Tibial nerve (tissue), 4 donors: ENCODE data around the gene VRK1. TPM values are rescaled to one million over a fixed set of nuclear protein-coding genes. Genes with fewer than 3 reads are reported as not detected.

Experiments
- DNase-seq, 2 donors: peaks; one replicate each; pipeline ENCODE4 v3.0.0-alpha.2; 2019; ENCODE audit warnings: low spot score in 2 of 2
- H3K27ac ChIP-seq, 4 donors: fragments of 200-600 bp; sonication (generic) in 3 of 4; one replicate each; pipeline ENCODE4 v1.5.1; 2017 to 2019; ENCODE audit warnings: mild to moderate bottlenecking in 1 of 4
- H3K27me3 ChIP-seq, 2 donors: fragments of 200-600 bp; sonication (generic) in 1 of 2; one replicate each; pipeline versions ENCODE4 v1.5.1 to v1.6.0; 2017 to 2019
- H3K36me3 ChIP-seq, 3 donors: fragments of 200-600 bp; sonication (generic); one replicate each; pipeline ENCODE4 v1.5.1; 2018 to 2019
- H3K4me1 ChIP-seq, 4 donors: fragments of 200-600 bp; sonication (generic) in 3 of 4; one replicate each; pipeline ENCODE4 v1.5.1; 2017 to 2019
- H3K4me3 ChIP-seq, 4 donors: fragments of 200-600 bp; sonication (generic) in 3 of 4; one replicate each; pipeline ENCODE4 v1.5.1; 2017 to 2019; ENCODE audit warnings: mild to moderate bottlenecking in 1 of 4, moderate library complexity in 1 of 4
- H3K9me3 ChIP-seq, 4 donors: fragments of 200-600 bp; sonication (generic) in 3 of 4; one replicate each; pipeline ENCODE4 v1.5.1; 2017 to 2019
- CTCF ChIP-seq, 5 experiments: fragments of 200-600 bp in 3 of 5; fragments of 450-650 bp in 2 of 5; sonication (generic) in 3 of 5; IDR thresholded peaks; one replicate each; pipeline ENCODE4 v1.5.1; 2016 to 2019; ENCODE audit warnings: antibody characterized with exemption in 5 of 5, mild to moderate bottlenecking in 3 of 5, moderate library complexity in 2 of 5
- EP300 ChIP-seq, 2 donors: sonication (generic); formaldehyde crosslinking; IDR thresholded peaks; one replicate each; pipeline ENCODE4 v1.6.1; 2017; ENCODE audit warnings: antibody characterized with exemption in 2 of 2, mild to moderate bottlenecking in 1 of 2
- POLR2A ChIP-seq, 2 donors: fragments of 450-650 bp; IDR thresholded peaks; one replicate each; pipeline ENCODE4 v1.6.1; 2017; ENCODE audit warnings: antibody characterized with exemption in 2 of 2, mild to moderate bottlenecking in 2 of 2, moderate library complexity in 2 of 2
- WGBS, 2 donors: methylation state at CpG; one replicate each; pipeline ENCODE4 v1.1.5; 2018; 5-methylcytosine and 5-hydroxymethylcytosine counted together
- total RNA-seq, 4 donors: library from RNA; depleted of rRNA; stranded (reverse); fragments of >200 nt; gene quantifications; one replicate each; pipeline ENCODE4 v1.1.0, GENCODE V29; 2016

Gene VRK1
- total RNA-seq, 4 donors from 2014 or later: 5.4 to 11.0 (median 9.0) TPM

GRCh38 chr14:96802963-96803362 lies 5.8 kb downstream of the VRK1 start:
- 96 to 98% methylated on average over 5 of the region's 5 CpGs for WGBS, 2 donors
- Histone ChIP-seq H3K27me3 (no peaks in the 10 kb centered on the region), H3K4me3 (no peak overlapping the region), H3K27ac (no peak overlapping the region), H3K9me3 (no peaks in the 10 kb centered on the region), H3K4me1 (peaks cover 0 to 17% (median 5%) of the 10 kb centered on the region in 4 donors), H3K36me3 (no peaks in the 10 kb centered on the region)
- TF ChIP-seq EP300 (IDR thresholded peaks at IDR 0.05): no peak
- no peak for TF ChIP-seq POLR2A (IDR thresholded peaks at IDR 0.05)
- no peak for TF ChIP-seq CTCF (IDR thresholded peaks at IDR 0.05)
- DNase-seq: no peak

DNA sequence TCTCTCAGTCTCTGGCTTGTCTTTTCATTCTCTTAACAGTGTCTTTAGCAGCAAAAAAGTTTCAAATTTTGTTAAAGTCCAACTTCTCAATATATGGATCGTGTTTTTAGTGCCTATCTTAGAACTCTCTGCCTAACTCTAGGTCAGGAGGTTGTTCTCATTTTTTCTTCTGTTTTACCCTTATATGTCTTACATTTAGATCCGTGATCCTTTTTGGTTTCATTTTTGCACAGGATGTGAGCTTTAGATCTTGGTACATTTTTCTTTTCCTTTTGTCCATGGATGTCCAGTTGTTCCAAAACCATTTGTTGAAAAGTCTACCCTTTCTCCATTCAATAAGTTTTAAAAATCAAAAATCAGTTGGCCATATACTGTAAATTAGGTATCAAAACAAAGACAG lies 6.8 kb downstream of the VRK1 start:
- TF ChIP-seq POLR2A (IDR thresholded peaks at IDR 0.05): no peak
- TF ChIP-seq CTCF (IDR thresholded peaks at IDR 0.05): no peak
- TF ChIP-seq EP300 (IDR thresholded peaks at IDR 0.05): no peak
- 82 to 83% methylated on average over 2 of the region's 2 CpGs for WGBS, 2 donors
- Histone ChIP-seq H3K27ac (no peak overlapping the region), H3K4me3 (no peak overlapping the region), H3K27me3 (no peaks in the 10 kb centered on the region), H3K36me3 (no peaks in the 10 kb centered on the region), H3K9me3 (no peaks in the 10 kb centered on the region), H3K4me1 (peaks cover 0 to 7% (median 0%) of the 10 kb centered on the region in 4 donors)
- DNase-seq: no peak

DNA sequence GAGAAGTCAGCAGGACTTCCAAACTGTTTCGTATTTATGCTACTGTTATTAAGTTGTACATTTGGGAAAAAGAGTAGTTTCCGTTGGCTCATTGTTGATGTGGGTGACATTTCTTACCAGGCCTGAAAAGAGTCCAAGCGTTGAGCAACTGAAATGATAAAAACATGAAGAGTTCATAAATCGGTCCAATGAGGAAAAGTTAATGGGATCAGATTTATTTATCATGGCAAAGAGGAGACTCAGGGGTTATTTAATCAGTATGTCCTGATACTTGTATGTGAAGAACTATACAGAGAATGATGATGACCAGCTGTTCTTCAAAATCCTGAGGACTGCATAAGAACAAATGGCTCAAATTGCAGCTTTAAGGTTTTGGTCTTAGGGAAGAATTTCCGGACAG lies 7.7 kb downstream of the VRK1 start:
- Histone ChIP-seq H3K4me3 (no peak overlapping the region), H3K36me3 (no peaks in the 10 kb centered on the region), H3K27me3 (no peaks in the 10 kb centered on the region), H3K27ac (no peak overlapping the region), H3K4me1 (peaks cover 0 to 7% (median 0%) of the 10 kb centered on the region in 4 donors), H3K9me3 (no peaks in the 10 kb centered on the region)
- no peak for DNase-seq
- TF ChIP-seq EP300 (IDR thresholded peaks at IDR 0.05) (no peak), CTCF (IDR thresholded peaks at IDR 0.05) (no peak)
- WGBS, 2 donors: 75 to 80% methylated on average over 5 of the region's 5 CpGs

DNA sequence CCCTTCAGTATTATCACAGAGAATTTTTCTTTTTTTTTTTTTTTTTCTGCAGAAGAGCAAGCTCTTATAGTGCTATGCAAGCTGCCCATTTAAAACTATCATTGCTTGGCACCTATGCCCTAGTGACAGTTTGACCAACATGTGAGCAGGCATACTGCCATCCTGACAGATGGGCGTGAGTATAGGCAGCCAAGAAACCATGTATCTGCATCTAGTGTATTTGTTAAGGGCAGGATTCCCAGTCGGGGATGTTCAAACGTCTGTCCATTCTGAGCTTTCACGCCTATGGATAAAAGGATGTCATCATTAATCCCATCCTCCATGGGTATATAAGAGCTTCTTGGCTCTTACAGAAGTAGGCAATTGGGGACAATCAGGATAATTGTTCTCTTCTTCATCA lies 8.8 kb downstream of the VRK1 start:
- DNase-seq: no peak
- H3K27ac ChIP-seq: no peak overlapping the region
- no peak overlapping the region for H3K4me3 ChIP-seq
- no peaks in the 10 kb centered on the region for H3K9me3 ChIP-seq
- no peaks in the 10 kb centered on the region for H3K27me3 ChIP-seq
- 85 to 87% methylated on average over 4 of the region's 4 CpGs for WGBS, 2 donors
- no peaks in the 10 kb centered on the region for H3K36me3 ChIP-seq
- H3K4me1 ChIP-seq: peaks cover 0 to 7% (median 0%) of the 10 kb centered on the region in 4 donors
- TF ChIP-seq POLR2A (IDR thresholded peaks at IDR 0.05): no peak
- TF ChIP-seq EP300 (IDR thresholded peaks at IDR 0.05): no peak
- no peak for TF ChIP-seq CTCF (IDR thresholded peaks at IDR 0.05)

- no peaks in the 10 kb centered on the region for H3K9me3 ChIP-seq
- H3K4me1 ChIP-seq: peaks cover 0 to 7% (median 0%) of the 10 kb centered on the region in 4 donors
- no peaks in the 10 kb centered on the region for H3K36me3 ChIP-seq
- DNase-seq: no peak
- WGBS, 2 donors: 79 to 90% methylated on average over 3 of the region's 3 CpGs
- no peak overlapping the region for H3K4me3 ChIP-seq
- H3K27me3 ChIP-seq: no peaks in the 10 kb centered on the region
- TF ChIP-seq CTCF (IDR thresholded peaks at IDR 0.05) (no peak), POLR2A (IDR thresholded peaks at IDR 0.05) (no peak), EP300 (IDR thresholded peaks at IDR 0.05) (no peak)
- no peak overlapping the region for H3K27ac ChIP-seq
Observed at GRCh38 chr14:96806836-96807235, 9.7 kb downstream of the VRK1 start.
